MCF 10A (cell line): Measurements from ENCODE around the gene MAN1C1. TPM values are rescaled to one million over a fixed set of nuclear protein-coding genes. Genes with fewer than 3 reads are reported as not detected.

Source experiments
- BruUV-seq: library from RNA; stranded (reverse); fragments of 400-500 nt; replicated peaks from 2 replicates; lab custom pipeline; 2021; lab: Mats Ljungman, UMichigan
- CTCF ChIA-PET: fragments of 300-600 bp; sonication (Branson Sonifier 250); formaldehyde crosslinking; extraction: SDS; loops from one replicate; lab custom pipeline; 2021; ENCODE audit warnings: antibody characterized with exemption, inconsistent platforms; lab: Yijun Ruan, JAX
- POLR2A ChIA-PET: fragments of 300-600, 350-650 bp; sonication (Branson Sonifier 250); formaldehyde crosslinking; extraction: SDS; loops from one replicate; lab custom pipeline; 2020; ENCODE audit warnings: antibody characterized with exemption, inconsistent platforms; lab: Yijun Ruan, JAX
- DNase-seq: peaks from one replicate; pipeline ENCODE4 v3.0.0-alpha.2; 2018; ENCODE audit not compliant: unreplicated experiment
- H3K27ac Mint-ChIP-seq: one replicate; pipeline ENCODE4 v1.8.0; 2022; ENCODE audit warnings: mild to moderate bottlenecking, low read depth, mixed read lengths; ENCODE audit not compliant: unreplicated experiment
- H3K27me3 Mint-ChIP-seq: one replicate; pipeline ENCODE4 v1.8.0; 2022; ENCODE audit warnings: mixed read lengths; ENCODE audit not compliant: insufficient read depth, unreplicated experiment
- H3K36me3 Mint-ChIP-seq: one replicate; pipeline ENCODE4 v1.8.0; 2022; ENCODE audit warnings: mild to moderate bottlenecking, moderate library complexity, mixed read lengths; ENCODE audit not compliant: insufficient read depth, unreplicated experiment
- H3K4me1 Mint-ChIP-seq: one replicate; pipeline ENCODE4 v1.8.0; 2022; ENCODE audit warnings: mixed read lengths; ENCODE audit not compliant: insufficient read depth, unreplicated experiment
- H3K4me3 Mint-ChIP-seq: one replicate; pipeline ENCODE4 v1.8.0; 2022; ENCODE audit warnings: mild to moderate bottlenecking, moderate library complexity, mixed read lengths; ENCODE audit not compliant: unreplicated experiment
- H3K9me3 Mint-ChIP-seq: one replicate; pipeline ENCODE4 v1.8.0; 2022; ENCODE audit warnings: mixed read lengths; ENCODE audit not compliant: unreplicated experiment
- intact Hi-C: fragments of 100-400 bp; cut with micrococcal nuclease; formaldehyde crosslinking; loops from 2 replicates; pipeline ENCODE4 v1.14.1; 2022
- total RNA-seq: library from RNA; stranded (reverse); gene quantifications from 2 replicates; pipeline ENCODE4 v1.2.3, GENCODE V29; 2022
- TF ChIP-seq, protein P1 (sequence below): fragments of 200-600 bp; IDR thresholded peaks from one replicate; pipeline ENCODE4 v1.8.0; 2022; ENCODE audit warnings: antibody characterized with exemption, mild to moderate bottlenecking; ENCODE audit not compliant: unreplicated experiment

The MAN1C1 gene
- total RNA-seq, 1 experiment from 2014 or later = not detected

DNA sequence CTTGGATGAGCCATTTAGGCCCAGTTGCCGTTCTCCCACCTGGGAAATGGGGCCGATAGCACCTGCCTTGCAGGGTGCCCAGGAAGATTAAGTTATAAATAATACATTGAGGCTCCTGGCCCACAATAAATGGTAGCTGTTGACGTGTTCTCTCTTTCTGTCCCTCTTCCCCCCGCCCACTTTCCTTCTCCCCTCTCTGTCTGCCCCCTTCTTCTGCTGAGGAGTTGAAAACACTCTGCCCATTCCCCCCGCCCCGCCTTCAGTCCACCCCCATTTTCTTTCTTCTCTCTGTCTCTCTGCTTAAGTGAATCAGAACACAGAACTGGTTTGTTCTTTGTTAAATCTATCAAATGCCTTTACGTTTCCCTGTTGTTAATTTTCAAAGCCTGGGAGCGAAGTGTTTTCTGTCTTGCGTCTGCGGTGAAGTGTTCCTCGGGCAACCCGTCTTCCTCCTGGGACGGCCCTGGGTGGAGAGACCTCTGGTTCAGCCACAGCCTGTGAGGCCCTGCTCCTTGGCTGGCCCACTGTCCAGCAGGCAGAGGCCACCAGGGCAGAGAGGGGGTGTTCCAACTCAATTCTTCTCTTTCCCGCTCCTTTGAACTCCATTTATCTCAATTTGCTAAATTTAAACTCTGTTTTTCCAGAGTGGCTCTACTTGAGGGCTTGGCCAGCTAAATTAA is 154.1 kb downstream of the MAN1C1 start:
- TF ChIP-seq, protein P1, sequence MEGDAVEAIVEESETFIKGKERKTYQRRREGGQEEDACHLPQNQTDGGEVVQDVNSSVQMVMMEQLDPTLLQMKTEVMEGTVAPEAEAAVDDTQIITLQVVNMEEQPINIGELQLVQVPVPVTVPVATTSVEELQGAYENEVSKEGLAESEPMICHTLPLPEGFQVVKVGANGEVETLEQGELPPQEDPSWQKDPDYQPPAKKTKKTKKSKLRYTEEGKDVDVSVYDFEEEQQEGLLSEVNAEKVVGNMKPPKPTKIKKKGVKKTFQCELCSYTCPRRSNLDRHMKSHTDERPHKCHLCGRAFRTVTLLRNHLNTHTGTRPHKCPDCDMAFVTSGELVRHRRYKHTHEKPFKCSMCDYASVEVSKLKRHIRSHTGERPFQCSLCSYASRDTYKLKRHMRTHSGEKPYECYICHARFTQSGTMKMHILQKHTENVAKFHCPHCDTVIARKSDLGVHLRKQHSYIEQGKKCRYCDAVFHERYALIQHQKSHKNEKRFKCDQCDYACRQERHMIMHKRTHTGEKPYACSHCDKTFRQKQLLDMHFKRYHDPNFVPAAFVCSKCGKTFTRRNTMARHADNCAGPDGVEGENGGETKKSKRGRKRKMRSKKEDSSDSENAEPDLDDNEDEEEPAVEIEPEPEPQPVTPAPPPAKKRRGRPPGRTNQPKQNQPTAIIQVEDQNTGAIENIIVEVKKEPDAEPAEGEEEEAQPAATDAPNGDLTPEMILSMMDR = no peak
- Mint-ChIP-seq H3K9me3 (no peaks in the 10 kb centered on the region), H3K27ac (no peak overlapping the region), H3K27me3 (no peaks in the 10 kb centered on the region), H3K36me3 (no peaks in the 10 kb centered on the region), H3K4me1 (peaks cover 6% of the 10 kb centered on the region), H3K4me3 (no peak overlapping the region)
- no TSS peak for BruUV-seq
- DNase-seq = no peak
- CTCF ChIA-PET = interaction anchor here (0.8 kb wide), 1 partner anchor 222 kb away, joined by 3 read pairs; no protein-coding TSS in a partner anchor
- intact Hi-C loops = no loop called here
- POLR2A ChIA-PET = no interaction called here

DNA sequence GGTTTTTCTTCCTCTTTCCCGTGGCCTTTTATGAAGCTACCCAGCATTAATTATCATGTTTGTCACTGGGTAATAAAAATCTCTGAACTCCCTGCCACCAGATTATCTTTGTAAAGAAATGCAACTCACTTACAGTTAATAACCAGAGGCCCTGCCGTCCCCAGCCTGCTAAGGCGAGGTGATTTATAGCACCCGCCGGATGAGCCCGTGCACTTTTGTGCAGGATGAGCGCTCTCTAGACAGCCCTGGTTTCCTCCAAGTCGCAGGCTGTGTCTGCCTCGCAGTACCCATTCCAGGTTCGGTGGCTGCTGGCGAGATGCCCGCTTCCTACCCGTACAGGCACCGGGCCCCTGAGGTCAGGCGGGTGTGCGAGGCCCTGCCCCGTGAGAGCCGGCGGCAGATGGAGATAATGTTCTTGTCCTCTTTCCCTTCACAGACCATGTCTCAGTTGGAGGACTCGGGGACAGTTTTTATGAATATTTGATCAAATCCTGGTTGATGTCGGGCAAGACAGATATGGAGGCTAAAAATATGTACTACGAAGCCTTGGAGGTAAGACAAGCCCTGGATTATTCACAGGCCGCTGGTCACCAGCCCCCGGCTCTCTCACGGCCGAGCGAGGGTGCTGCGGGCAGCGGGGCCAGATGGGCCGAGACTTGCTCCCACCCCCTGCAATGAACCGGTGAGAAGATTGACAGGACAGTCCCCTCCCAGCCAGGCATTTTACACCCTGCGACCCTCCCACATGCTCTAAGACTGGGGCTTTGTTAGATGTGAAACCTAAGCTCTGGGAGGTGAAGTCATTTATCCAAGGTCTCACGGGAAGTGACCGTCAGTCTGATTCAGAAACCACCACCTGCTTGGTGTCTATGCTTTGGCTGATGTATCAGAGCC is 154.9 kb downstream of the MAN1C1 start:
- no peaks in the 10 kb centered on the region for H3K27me3 Mint-ChIP-seq
- no peak for DNase-seq
- ChIA-PET CTCF (interaction anchor here (0.8 to 1.3 kb wide), 2 partner anchors 22 to 223 kb away, joined by 3 to 4 read pairs; no protein-coding TSS in a partner anchor), POLR2A (no interaction called here)
- TF ChIP-seq, protein P1 = no peak
- H3K4me1 Mint-ChIP-seq = peaks cover 6% of the 10 kb centered on the region
- no peaks in the 10 kb centered on the region for H3K9me3 Mint-ChIP-seq
- no peak overlapping the region for H3K4me3 Mint-ChIP-seq
- H3K36me3 Mint-ChIP-seq = no peaks in the 10 kb centered on the region
- H3K27ac Mint-ChIP-seq = no peak overlapping the region
- BruUV-seq = no TSS peak
- intact Hi-C loops = no loop called here

DNA sequence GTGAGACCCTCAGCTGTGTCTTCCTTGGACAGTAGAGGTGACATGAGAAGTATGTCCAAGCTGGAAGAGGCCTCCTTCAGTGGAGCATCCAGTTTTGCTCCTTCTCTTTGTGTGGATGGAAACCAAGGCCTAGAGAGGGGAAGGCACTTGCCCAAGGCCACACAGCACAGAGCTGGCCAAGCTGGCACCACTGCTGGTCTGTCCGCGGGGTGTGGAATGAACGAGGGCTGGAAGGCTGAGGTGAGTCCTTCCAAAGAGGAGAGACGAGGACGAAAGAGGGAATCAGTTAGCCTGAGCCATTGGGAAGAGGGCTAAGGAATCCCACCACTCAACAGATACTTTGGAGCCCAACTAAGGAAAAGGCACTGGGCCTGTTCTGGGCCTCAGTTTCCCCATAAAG is 155.6 kb downstream of the MAN1C1 start:
- no peak for DNase-seq
- Mint-ChIP-seq H3K4me1 (peaks cover 6% of the 10 kb centered on the region), H3K4me3 (no peak overlapping the region), H3K27ac (no peak overlapping the region), H3K9me3 (no peaks in the 10 kb centered on the region), H3K27me3 (no peaks in the 10 kb centered on the region), H3K36me3 (no peaks in the 10 kb centered on the region)
- no TSS peak for BruUV-seq
- ChIA-PET POLR2A (no interaction called here), CTCF (interaction anchor here (1.3 kb wide), 1 partner anchor 21 kb away, joined by 4 read pairs; no protein-coding TSS in a partner anchor)
- TF ChIP-seq, protein P1 = no peak
- intact Hi-C loops = no loop called here

DNA sequence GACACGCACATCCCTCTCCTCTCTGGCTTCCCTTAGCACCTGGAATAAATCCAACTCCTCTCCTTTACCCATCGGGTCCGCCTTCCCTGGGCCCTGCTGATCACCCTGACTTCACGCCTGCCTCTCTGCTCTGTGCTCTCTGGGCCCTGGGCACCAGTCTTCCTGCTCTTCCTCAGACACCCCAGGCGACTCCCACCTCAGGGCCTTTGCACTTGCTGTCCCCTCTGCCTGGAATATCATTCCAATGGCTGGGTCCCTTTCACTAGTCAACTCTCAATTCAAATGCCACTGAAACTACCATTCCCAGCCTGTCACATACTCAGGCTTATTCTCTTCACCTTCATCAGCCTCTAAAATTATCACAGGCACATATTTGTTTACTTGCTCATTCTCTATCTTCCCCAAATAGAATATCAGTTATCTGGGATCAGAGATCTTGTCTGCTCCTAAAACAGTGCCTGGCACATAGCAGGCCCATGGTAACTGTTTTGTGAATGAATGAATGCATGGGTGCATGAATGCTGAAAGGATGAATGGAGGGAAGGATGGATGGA is 156.2 kb downstream of the MAN1C1 start:
- ChIA-PET POLR2A (no interaction called here), CTCF (interaction anchor here (0.7 to 1.3 kb wide), 2 partner anchors 21 to 555 kb away, joined by 3 to 4 read pairs; no protein-coding TSS in a partner anchor)
- H3K4me3 Mint-ChIP-seq = no peak overlapping the region
- no peaks in the 10 kb centered on the region for H3K36me3 Mint-ChIP-seq
- no peaks in the 10 kb centered on the region for H3K9me3 Mint-ChIP-seq
- intact Hi-C loops = no loop called here
- no peak for DNase-seq
- no TSS peak for BruUV-seq
- H3K4me1 Mint-ChIP-seq = peaks cover 6% of the 10 kb centered on the region
- H3K27me3 Mint-ChIP-seq = no peaks in the 10 kb centered on the region
- TF ChIP-seq, protein P1 = no peak
- H3K27ac Mint-ChIP-seq = no peak overlapping the region
